Activated T-helper 17 cell treated with anti-CD3 and anti-CD28 coated beads, Interleukin-2, amount 50 U/mL, for 72 hours (primary cell): Measurements from ENCODE around the gene ARHGAP18. TPM values are rescaled to one million over a fixed set of nuclear protein-coding genes. Genes with fewer than 3 reads are reported as not detected.

Source experiments
- ATAC-seq: fragments of 150-1000 bp; cut with Tn5 transposase; replicated peaks from 2 replicates; pipeline ENCODE4 v1.10.0; 2021; ENCODE audit warnings: mild to moderate bottlenecking, moderate library complexity
- H3K27ac Mint-ChIP-seq: one replicate; pipeline ENCODE4 v1.8.0; 2022; ENCODE audit warnings: mixed read lengths
- H3K27me3 Mint-ChIP-seq: one replicate; pipeline ENCODE4 v1.8.0; 2022; ENCODE audit warnings: mixed read lengths
- H3K36me3 Mint-ChIP-seq: one replicate; pipeline ENCODE4 v1.8.0; 2022; ENCODE audit warnings: low read depth, mild to moderate bottlenecking, mixed read lengths
- H3K4me1 Mint-ChIP-seq: one replicate; pipeline ENCODE4 v1.8.0; 2022; ENCODE audit warnings: mixed read lengths
- H3K4me3 Mint-ChIP-seq: one replicate; pipeline ENCODE4 v1.8.0; 2022; ENCODE audit warnings: mild to moderate bottlenecking, mixed read lengths
- H3K9me3 Mint-ChIP-seq: one replicate; pipeline ENCODE4 v1.8.0; 2022; ENCODE audit warnings: mixed read lengths
- total RNA-seq, 2 donors: library from RNA; stranded (reverse); gene quantifications; one replicate each; pipeline ENCODE4 v1.2.3, GENCODE V29; 2022

ARHGAP18 gene
- total RNA-seq, 2 donors from 2014 or later, result 7.9 to 9.5 TPM

DNA sequence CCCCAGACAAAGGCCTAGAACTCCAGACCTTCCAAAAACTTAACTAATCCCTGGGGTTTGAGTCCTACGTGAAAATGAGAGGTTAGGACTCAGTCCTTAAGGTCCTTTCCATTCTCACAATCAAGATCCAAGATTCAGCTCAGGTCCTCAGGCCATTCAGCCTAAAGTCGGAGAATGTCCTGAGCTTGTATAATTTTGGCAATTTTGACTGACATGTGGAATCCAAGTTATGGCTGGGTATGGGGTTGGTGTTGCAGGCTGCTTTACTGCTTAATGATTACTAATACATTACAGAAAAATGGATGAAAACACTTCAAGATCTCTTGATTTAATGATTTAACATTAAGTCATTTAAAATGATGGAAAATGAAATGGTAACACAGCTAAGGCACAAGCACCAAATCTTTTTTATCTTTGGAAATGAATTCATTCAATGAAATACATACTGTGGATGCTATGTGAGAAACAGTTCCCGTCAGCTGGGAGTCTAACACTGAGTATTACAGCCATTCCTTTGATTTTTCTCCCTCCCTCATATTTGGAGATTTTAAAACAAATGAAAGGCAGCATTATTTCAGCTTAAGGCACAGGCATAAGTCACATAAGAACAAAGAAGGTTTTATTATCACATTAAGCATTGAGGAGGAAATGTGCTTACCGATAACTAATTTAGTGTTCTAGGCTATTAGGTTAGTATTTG, 1.3 kb downstream of the ARHGAP18 start:
- Mint-ChIP-seq H3K27me3 (no peaks in the 10 kb centered on the region), H3K4me1 (peaks cover 24% of the 10 kb centered on the region), H3K4me3 (peak overlapping the region; percentile 92), H3K36me3 (no peaks in the 10 kb centered on the region), H3K9me3 (no peaks in the 10 kb centered on the region), H3K27ac (peak overlapping the region; percentile 84)
- ATAC-seq, result no peak

DNA sequence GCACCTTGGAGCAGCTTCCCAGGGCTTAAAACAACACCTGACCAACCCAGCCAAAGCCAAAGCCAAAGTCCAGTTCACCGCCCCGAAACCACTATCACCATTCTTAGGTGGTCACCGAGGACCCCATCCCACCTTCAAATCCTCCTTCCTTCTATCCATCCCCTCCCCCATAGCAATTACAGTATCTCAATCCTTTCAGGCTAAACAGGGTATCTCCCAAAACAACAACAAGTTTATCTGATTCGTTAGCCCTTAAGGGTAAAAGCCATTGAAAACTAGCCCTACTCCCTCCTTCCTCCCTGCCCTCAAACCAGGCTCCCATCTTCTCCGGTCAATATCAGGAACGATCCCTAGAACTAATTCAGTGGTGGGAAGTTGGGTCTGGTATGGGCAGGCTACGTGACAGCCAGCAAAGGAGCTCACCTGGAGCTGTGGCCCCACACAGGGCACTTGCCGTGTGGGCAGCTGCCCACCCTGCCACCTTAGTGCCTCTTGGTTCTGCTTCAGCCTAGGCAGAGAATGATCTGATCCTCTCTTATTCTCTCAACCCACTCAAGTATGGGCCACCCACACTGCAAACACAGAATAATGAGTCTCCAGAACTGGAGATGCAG, 2.0 kb downstream of the ARHGAP18 start:
- H3K27me3 Mint-ChIP-seq, result no peaks in the 10 kb centered on the region
- H3K4me1 Mint-ChIP-seq, result peaks cover 24% of the 10 kb centered on the region
- H3K27ac Mint-ChIP-seq, result no peak overlapping the region
- no peak for ATAC-seq
- no peaks in the 10 kb centered on the region for H3K9me3 Mint-ChIP-seq
- H3K4me3 Mint-ChIP-seq, result no peak overlapping the region
- H3K36me3 Mint-ChIP-seq, result no peaks in the 10 kb centered on the region

DNA sequence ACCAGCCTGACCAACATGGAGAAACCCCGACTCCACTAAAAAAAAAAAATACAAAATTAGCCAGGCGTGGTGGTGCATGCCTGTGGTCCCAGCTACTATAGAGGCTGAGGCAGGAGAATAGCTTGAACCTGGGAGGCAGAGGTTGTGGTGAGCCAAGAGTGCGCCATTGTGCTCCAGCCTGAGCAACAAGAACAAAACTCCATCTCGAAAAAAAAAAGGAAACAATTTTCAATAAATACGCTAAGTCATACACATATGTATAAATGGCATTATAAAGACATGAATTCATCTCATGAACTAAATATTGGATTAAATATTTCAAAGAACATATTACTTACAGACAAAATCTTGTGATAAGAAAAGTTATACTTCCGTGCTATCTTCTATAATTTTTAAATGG, 2.9 kb downstream of the ARHGAP18 start:
- Mint-ChIP-seq H3K27me3 (no peaks in the 10 kb centered on the region), H3K4me3 (no peak overlapping the region), H3K36me3 (no peaks in the 10 kb centered on the region), H3K9me3 (no peaks in the 10 kb centered on the region), H3K4me1 (peaks cover 24% of the 10 kb centered on the region), H3K27ac (no peak overlapping the region)
- no peak for ATAC-seq

GRCh38 chr6:129705212-129705611, 4.8 kb downstream of the ARHGAP18 start:
- no peak for ATAC-seq
- H3K9me3 Mint-ChIP-seq, result no peaks in the 10 kb centered on the region

DNA sequence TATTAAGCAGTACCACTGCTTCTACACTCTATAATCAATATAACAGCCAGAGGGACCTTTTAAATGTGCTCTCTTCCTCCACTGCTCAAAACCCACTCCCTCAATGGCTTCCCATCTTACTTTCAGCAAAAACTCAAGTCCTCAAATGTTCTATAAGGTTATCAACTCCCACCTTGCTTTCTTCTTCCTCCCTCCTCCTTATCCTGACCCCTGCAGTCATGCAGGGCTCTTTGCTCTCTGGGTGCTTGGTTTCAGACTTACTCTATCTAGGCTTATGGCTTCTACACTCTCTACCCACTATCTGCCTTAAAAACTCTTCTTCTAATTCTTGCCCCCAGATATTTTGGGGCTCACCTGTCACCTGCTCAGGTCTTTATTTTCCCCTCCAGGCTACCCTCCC, 5.3 kb downstream of the ARHGAP18 start:
- Mint-ChIP-seq H3K27me3 (no peaks in the 10 kb centered on the region), H3K4me3 (no peak overlapping the region), H3K36me3 (no peaks in the 10 kb centered on the region), H3K27ac (no peak overlapping the region), H3K4me1 (peaks cover 19% of the 10 kb centered on the region), H3K9me3 (no peaks in the 10 kb centered on the region)
- no peak for ATAC-seq

More at GRCh38 chr6:129705212-129705611, 4.8 kb downstream of the ARHGAP18 start:
- no peak overlapping the region for H3K27ac Mint-ChIP-seq
- H3K4me3 Mint-ChIP-seq, result no peak overlapping the region
- no peaks in the 10 kb centered on the region for H3K36me3 Mint-ChIP-seq
- H3K4me1 Mint-ChIP-seq, result peaks cover 18% of the 10 kb centered on the region
- H3K27me3 Mint-ChIP-seq, result no peaks in the 10 kb centered on the region

DNA sequence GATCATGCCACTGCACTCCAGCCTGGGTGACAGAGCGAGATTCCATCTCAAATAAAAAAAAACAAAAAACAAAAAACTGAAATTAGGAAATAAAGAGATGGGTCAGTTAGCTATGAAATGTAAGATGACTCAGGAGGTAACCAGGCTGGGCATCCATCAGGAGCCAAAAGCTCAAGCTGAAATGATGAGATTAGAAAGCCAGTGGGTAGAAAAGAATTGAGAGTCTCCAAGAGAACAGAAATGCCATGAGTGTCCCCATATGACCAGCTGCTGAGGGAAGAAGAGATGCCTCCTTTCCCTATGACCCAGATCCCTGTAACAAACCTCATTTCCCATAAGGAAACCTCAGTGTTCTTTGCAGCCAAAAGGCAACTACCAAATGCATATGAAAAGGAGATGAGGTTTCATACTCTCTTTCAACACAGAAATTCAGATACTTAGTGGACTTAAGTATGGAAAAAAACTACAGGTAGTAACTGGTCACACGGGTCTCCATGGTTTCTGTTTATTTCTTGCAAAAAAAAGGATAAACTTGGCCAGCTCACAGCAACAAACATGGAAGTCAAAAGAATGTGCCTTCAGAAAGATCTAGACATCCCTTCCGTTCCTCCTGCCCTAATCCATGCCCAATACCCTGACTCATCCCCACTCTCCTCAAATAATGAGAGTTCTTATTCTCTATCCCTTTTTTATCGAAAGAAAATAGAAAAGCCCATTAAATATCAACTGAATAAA, 8.1 kb downstream of the ARHGAP18 start:
- Mint-ChIP-seq H3K36me3 (no peaks in the 10 kb centered on the region), H3K4me1 (peaks cover 10% of the 10 kb centered on the region), H3K9me3 (no peaks in the 10 kb centered on the region), H3K27ac (no peak overlapping the region), H3K27me3 (no peaks in the 10 kb centered on the region), H3K4me3 (no peak overlapping the region)
- no peak for ATAC-seq

DNA sequence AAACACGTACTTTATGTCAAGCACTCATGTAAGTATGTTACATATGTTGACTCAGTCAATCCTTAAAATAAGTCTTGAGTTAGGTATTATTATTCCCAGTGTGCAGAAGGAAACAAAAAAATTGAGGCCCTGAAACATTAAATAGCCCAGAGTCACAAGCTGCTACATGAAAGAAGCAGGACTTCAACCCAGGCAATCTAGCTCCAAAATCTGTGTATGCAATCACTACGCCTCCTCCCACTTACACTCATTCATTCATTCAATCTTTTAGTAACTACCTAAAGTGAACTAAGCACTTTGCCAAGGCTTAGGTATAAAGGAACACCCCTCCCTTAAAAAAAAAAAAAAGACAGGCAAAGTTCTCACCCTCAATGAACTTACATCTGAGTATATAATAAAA, 9.3 kb downstream of the ARHGAP18 start:
- Mint-ChIP-seq H3K4me3 (no peak overlapping the region), H3K36me3 (no peaks in the 10 kb centered on the region), H3K27me3 (no peaks in the 10 kb centered on the region), H3K27ac (no peak overlapping the region), H3K4me1 (peaks cover 10% of the 10 kb centered on the region), H3K9me3 (no peaks in the 10 kb centered on the region)
- ATAC-seq, result no peak

- H3K27ac Mint-ChIP-seq, result no peak overlapping the region
- H3K4me1 Mint-ChIP-seq, result peaks cover 6% of the 10 kb centered on the region
- no peaks in the 10 kb centered on the region for H3K36me3 Mint-ChIP-seq
- H3K4me3 Mint-ChIP-seq, result no peak overlapping the region
- H3K27me3 Mint-ChIP-seq, result no peaks in the 10 kb centered on the region
- ATAC-seq, result no peak
- no peaks in the 10 kb centered on the region for H3K9me3 Mint-ChIP-seq
Measured at GRCh38 chr6:129699659-129700058, 10.3 kb downstream of the ARHGAP18 start.

- H3K4me1 Mint-ChIP-seq, result peaks cover 4% of the 10 kb centered on the region
Measured at GRCh38 chr6:129698430-129698829, 11.5 kb downstream of the ARHGAP18 start.

GRCh38 chr6:129697788-129698187, 12.2 kb downstream of the ARHGAP18 start:
- Mint-ChIP-seq H3K27ac (no peak overlapping the region), H3K27me3 (no peaks in the 10 kb centered on the region), H3K4me1 (peaks cover 4% of the 10 kb centered on the region), H3K9me3 (no peaks in the 10 kb centered on the region), H3K4me3 (no peak overlapping the region), H3K36me3 (no peaks in the 10 kb centered on the region)
- no peak for ATAC-seq

More at GRCh38 chr6:129698430-129698829, 11.5 kb downstream of the ARHGAP18 start:
- Mint-ChIP-seq H3K4me3 (no peak overlapping the region), H3K27ac (no peak overlapping the region), H3K9me3 (no peaks in the 10 kb centered on the region), H3K36me3 (no peaks in the 10 kb centered on the region), H3K27me3 (no peaks in the 10 kb centered on the region)
- ATAC-seq, result no peak

GRCh38 chr6:129696843-129697242, 13.1 kb downstream of the ARHGAP18 start:
- Mint-ChIP-seq H3K9me3 (no peaks in the 10 kb centered on the region), H3K36me3 (no peaks in the 10 kb centered on the region), H3K27ac (no peak overlapping the region), H3K27me3 (no peaks in the 10 kb centered on the region), H3K4me1 (peaks cover 7% of the 10 kb centered on the region), H3K4me3 (no peak overlapping the region)
- no peak for ATAC-seq

- Mint-ChIP-seq H3K9me3 (no peaks in the 10 kb centered on the region), H3K4me1 (peaks cover 7% of the 10 kb centered on the region), H3K27ac (peak overlapping the region; percentile 71), H3K4me3 (peak overlapping the region; percentile 56), H3K27me3 (no peaks in the 10 kb centered on the region), H3K36me3 (no peaks in the 10 kb centered on the region)
- ATAC-seq, result no peak
Measured at GRCh38 chr6:129696028-129696418, 14.0 kb downstream of the ARHGAP18 start.

GRCh38 chr6:129695373-129696027, 14.5 kb downstream of the ARHGAP18 start:
- Mint-ChIP-seq H3K4me3 (peak overlapping the region; percentile 56), H3K27me3 (no peaks in the 10 kb centered on the region), H3K4me1 (peaks cover 7% of the 10 kb centered on the region), H3K27ac (peak overlapping the region; percentile 71), H3K36me3 (no peaks in the 10 kb centered on the region), H3K9me3 (no peaks in the 10 kb centered on the region)
- ATAC-seq, result peak; percentile 92

DNA sequence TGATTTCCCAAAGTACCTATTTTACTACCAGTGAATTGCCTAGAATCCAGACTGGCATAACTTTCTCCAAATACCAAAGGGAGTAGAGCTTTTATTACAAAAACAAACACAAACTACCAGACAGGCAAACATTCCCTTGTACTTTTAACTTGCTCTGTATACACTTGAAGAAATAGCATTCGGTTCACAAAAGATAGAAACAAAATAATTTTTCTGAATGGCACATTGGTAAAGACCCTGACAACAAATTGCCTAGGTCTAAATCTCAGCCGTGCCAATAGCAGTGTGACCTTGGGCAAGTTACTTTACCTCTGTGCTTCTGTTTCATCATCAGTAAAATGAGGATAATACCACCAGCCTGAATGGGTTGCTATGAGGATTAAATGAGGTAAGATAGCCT, 15.9 kb downstream of the ARHGAP18 start:
- Mint-ChIP-seq H3K36me3 (no peaks in the 10 kb centered on the region), H3K4me1 (peaks cover 3% of the 10 kb centered on the region), H3K27ac (no peak overlapping the region), H3K4me3 (no peak overlapping the region), H3K27me3 (no peaks in the 10 kb centered on the region), H3K9me3 (no peaks in the 10 kb centered on the region)
- no peak for ATAC-seq
